ENCODE measurements around the gene SMCO2.

- TF ChIP-seq SIN3A (IDR thresholded peaks at IDR 0.05; ENCODE audit: low read depth) (no peak), POLR2AphosphoS5 (IDR thresholded peaks at IDR 0.05; ENCODE audit: low read depth, low read length) (no peak), ATF3 (IDR thresholded peaks at IDR 0.05) (no peak), EZH2 (IDR thresholded peaks at IDR 0.05) (no peak), REST (IDR thresholded peaks at IDR 0.05; ENCODE audit: low read depth) (no peak), SP1 (IDR thresholded peaks at IDR 0.05; ENCODE audit: low read depth) (no peak), EZH2phosphoT487 (IDR thresholded peaks at IDR 0.05; ENCODE audit: borderline replicate concordance) (no peak), ZBTB33 (IDR thresholded peaks at IDR 0.05; ENCODE audit: extremely low read depth, insufficient replicate concordance, low read length) (no peak), POLR2A (IDR thresholded peaks at IDR 0.05; ENCODE audit: borderline replicate concordance, extremely low read depth, insufficient read depth, insufficient read length) (no peak), CEBPB (IDR thresholded peaks at IDR 0.05; ENCODE audit: low read depth) (no peak), RAD21 (IDR thresholded peaks at IDR 0.05; ENCODE audit: low read depth) (no peak), ELF1 (IDR thresholded peaks at IDR 0.05; ENCODE audit: borderline replicate concordance, low read depth) (no peak)
- TF ChIP-seq, protein P1, sequence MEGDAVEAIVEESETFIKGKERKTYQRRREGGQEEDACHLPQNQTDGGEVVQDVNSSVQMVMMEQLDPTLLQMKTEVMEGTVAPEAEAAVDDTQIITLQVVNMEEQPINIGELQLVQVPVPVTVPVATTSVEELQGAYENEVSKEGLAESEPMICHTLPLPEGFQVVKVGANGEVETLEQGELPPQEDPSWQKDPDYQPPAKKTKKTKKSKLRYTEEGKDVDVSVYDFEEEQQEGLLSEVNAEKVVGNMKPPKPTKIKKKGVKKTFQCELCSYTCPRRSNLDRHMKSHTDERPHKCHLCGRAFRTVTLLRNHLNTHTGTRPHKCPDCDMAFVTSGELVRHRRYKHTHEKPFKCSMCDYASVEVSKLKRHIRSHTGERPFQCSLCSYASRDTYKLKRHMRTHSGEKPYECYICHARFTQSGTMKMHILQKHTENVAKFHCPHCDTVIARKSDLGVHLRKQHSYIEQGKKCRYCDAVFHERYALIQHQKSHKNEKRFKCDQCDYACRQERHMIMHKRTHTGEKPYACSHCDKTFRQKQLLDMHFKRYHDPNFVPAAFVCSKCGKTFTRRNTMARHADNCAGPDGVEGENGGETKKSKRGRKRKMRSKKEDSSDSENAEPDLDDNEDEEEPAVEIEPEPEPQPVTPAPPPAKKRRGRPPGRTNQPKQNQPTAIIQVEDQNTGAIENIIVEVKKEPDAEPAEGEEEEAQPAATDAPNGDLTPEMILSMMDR (IDR thresholded peaks at IDR 0.05 in 2 of 3, conservative IDR thresholded peaks at IDR 0.05 in 1 of 3; ENCODE audit: borderline replicate concordance in 1 of 3, insufficient read depth in 1 of 3, low read depth in 2 of 3, low read length in 2 of 3): no peak
- TF ChIP-seq, protein P2, sequence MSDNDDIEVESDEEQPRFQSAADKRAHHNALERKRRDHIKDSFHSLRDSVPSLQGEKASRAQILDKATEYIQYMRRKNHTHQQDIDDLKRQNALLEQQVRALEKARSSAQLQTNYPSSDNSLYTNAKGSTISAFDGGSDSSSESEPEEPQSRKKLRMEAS (IDR thresholded peaks at IDR 0.05): no peak
These were observed 55.5 kb downstream of the SMCO2 start for GRCh38 chr12:27502021-27502435.
